OCI-LY7 (cell line): ENCODE data around the gene PAX9.

Source experiments
- CTCF ChIP-seq: fragments of 200-600 bp; sonication (generic); conservative IDR thresholded peaks from 2 replicates; pipeline ENCODE4 v1.5.1; 2014; ENCODE audit warnings: mild to moderate bottlenecking, antibody characterized with exemption, low read length, moderate library complexity, mixed read lengths
- EZH2phosphoT487 ChIP-seq: fragments of 200-600 bp; sonication (generic); IDR thresholded peaks from 2 replicates; pipeline ENCODE4 v1.6.1; 2018; ENCODE audit warnings: low read depth, borderline replicate concordance, mild to moderate bottlenecking, mixed run types, antibody characterized with exemption, low read length, moderate library complexity, mixed read lengths

- TF ChIP-seq CTCF (0 out of 2 replicates have a peak, but pooled peaks have one; percentile 29), EZH2phosphoT487 (no peak)
These were observed 1.6 kb upstream of the PAX9 start for GRCh38 chr14:36659822-36660735.
